ENCODE data around the gene GJC3. TPM values are rescaled to one million over a fixed set of nuclear protein-coding genes. Genes with fewer than 3 reads are reported as not detected.
"Not testable (repeated sequence)": the region's sequence is repeated elsewhere in the genome, so short reads cannot be mapped to it uniquely, and the experiment has no call there.

GJC3 gene
- total RNA-seq, 1 experiment from 2014 or later: not detected

GRCh38 chr7:99938296-99938695 lies 8.9 kb upstream of the GJC3 start:
- H3K4me1 ChIP-seq (ENCODE audit: control insufficient read depth, insufficient read depth, low read length): no peaks in the 10 kb centered on the region
- intact Hi-C loops (cut with micrococcal nuclease; ENCODE audit: unreplicated experiment): no loop called here
- H3K9me3 ChIP-seq (ENCODE audit: control insufficient read depth, insufficient read depth, low read depth, low read length): peaks cover 21% of the 10 kb centered on the region; the same call in 1 of the 2 replicates
- POLR2A ChIA-PET: interaction anchor here (0.6 to 0.7 kb wide), 2 partner anchors 11 to 60 kb away, joined by 3 to 6 read pairs; no protein-coding TSS in a partner anchor
- ATAC-seq (no peak), DNase-seq (ENCODE audit: low read depth, low spot score) (no peak)
- peaks cover 3% of the 10 kb centered on the region for H3K27me3 ChIP-seq (ENCODE audit: control insufficient read depth, insufficient read depth, low read length)
- H3K4me3 ChIP-seq (ENCODE audit: low read depth in 2 of 2, low read length in 2 of 2): no peak overlapping the region
- no TSS peak for BruUV-seq (replicated peaks)
- TF ChIP-seq, protein P1, sequence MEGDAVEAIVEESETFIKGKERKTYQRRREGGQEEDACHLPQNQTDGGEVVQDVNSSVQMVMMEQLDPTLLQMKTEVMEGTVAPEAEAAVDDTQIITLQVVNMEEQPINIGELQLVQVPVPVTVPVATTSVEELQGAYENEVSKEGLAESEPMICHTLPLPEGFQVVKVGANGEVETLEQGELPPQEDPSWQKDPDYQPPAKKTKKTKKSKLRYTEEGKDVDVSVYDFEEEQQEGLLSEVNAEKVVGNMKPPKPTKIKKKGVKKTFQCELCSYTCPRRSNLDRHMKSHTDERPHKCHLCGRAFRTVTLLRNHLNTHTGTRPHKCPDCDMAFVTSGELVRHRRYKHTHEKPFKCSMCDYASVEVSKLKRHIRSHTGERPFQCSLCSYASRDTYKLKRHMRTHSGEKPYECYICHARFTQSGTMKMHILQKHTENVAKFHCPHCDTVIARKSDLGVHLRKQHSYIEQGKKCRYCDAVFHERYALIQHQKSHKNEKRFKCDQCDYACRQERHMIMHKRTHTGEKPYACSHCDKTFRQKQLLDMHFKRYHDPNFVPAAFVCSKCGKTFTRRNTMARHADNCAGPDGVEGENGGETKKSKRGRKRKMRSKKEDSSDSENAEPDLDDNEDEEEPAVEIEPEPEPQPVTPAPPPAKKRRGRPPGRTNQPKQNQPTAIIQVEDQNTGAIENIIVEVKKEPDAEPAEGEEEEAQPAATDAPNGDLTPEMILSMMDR (IDR thresholded peaks at IDR 0.05): no peak
- TF ChIP-seq SIN3A (IDR thresholded peaks at IDR 0.05; ENCODE audit: borderline replicate concordance, insufficient read depth, low read depth, low read length) (no peak), REST (IDR thresholded peaks at IDR 0.05; ENCODE audit: insufficient read depth in 1 of 2, low read depth in 2 of 2, low read length in 1 of 2) (no peak), TCF7L2 (IDR thresholded peaks at IDR 0.05; ENCODE audit: low read depth, low read length) (no peak), POLR2AphosphoS5 (IDR thresholded peaks at IDR 0.05; ENCODE audit: low read depth, low read length) (no peak)
- in situ Hi-C loops (cut with HindIII; ENCODE audit: low pct_unique_long_range_greater_than_20kb, low sequenced_read_pairs): no loop called here
- CTCF ChIA-PET: no interaction called here
- H3K27ac ChIP-seq (ENCODE audit: low read length): no peak overlapping the region
- H3K36me3 ChIP-seq (ENCODE audit: control insufficient read depth, insufficient read depth, low read length): no peaks in the 10 kb centered on the region

DNA sequence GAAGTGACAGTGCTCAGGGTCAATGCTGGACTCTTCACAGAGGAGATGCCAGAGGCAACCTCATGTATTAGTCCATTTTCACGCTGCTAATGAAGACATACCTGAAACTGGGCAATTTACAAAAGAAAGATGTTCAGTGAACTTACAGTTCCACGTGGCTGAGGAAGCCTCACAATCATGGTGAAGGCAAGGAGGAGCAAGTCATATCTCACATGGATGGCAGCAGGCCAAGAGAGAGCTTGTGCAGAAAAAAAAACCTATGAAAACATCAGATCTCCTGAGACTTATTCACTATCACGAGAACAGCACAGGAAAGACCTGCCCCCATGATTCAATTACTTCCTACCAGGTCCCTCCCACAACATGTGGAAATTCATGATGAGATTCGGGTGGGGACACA lies 5.6 kb upstream of the GJC3 start:
- H3K36me3 ChIP-seq (ENCODE audit: control insufficient read depth, insufficient read depth, low read length); POLR2A ChIA-PET; BruUV-seq (replicated peaks); DNase-seq (ENCODE audit: low read depth, low spot score); H3K4me1 ChIP-seq (ENCODE audit: control insufficient read depth, insufficient read depth, low read length); in situ Hi-C loops (cut with HindIII; ENCODE audit: low pct_unique_long_range_greater_than_20kb, low sequenced_read_pairs); H3K27ac ChIP-seq (ENCODE audit: low read length); H3K4me3 ChIP-seq (ENCODE audit: low read depth in 2 of 2, low read length in 2 of 2); ATAC-seq; CTCF ChIA-PET; intact Hi-C loops (cut with micrococcal nuclease; ENCODE audit: unreplicated experiment): not testable (repeated sequence)
- Histone ChIP-seq H3K9me3 (ENCODE audit: control insufficient read depth, insufficient read depth, low read depth, low read length) (peaks cover 17% of the 10 kb centered on the region; the same call in 1 of the 2 replicates), H3K27me3 (ENCODE audit: control insufficient read depth, insufficient read depth, low read length) (peaks cover 18% of the 10 kb centered on the region)

DNA sequence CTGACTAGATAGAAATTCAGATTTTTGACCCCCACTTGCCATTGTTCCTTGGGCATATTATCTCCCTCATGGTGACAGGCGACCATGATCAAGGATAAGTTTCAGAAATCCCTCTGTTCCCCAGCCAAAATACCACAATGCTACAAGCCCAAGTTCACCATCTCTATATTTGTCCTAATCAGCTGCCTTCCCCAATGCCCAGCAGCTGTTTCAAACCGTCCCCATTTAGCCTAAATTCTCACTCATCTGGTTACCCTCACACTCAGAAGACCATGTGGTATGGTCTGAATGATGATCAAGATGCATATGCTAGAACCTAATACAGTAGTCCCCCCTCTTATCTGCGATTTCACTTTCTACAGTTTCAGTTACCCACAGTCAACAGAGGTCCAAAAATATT lies 956 bp upstream of the GJC3 start:
- TF ChIP-seq TCF7L2 (IDR thresholded peaks at IDR 0.05; ENCODE audit: low read depth, low read length): no peak
- TF ChIP-seq SIN3A (IDR thresholded peaks at IDR 0.05; ENCODE audit: borderline replicate concordance, insufficient read depth, low read depth, low read length): no peak
- no peak for TF ChIP-seq POLR2AphosphoS5 (IDR thresholded peaks at IDR 0.05; ENCODE audit: low read depth, low read length)
- no peak for TF ChIP-seq REST (IDR thresholded peaks at IDR 0.05; ENCODE audit: insufficient read depth in 1 of 2, low read depth in 2 of 2, low read length in 1 of 2)
- TF ChIP-seq, protein P1 (IDR thresholded peaks at IDR 0.05): no peak
- ChIA-PET POLR2A (no interaction called here), CTCF (no interaction called here)
- Histone ChIP-seq H3K27ac (ENCODE audit: low read length) (no peak overlapping the region), H3K27me3 (ENCODE audit: control insufficient read depth, insufficient read depth, low read length) (peaks cover 35% of the 10 kb centered on the region), H3K4me3 (ENCODE audit: low read depth in 2 of 2, low read length in 2 of 2) (no peak overlapping the region), H3K9me3 (ENCODE audit: control insufficient read depth, insufficient read depth, low read depth, low read length) (no peaks in the 10 kb centered on the region), H3K36me3 (ENCODE audit: control insufficient read depth, insufficient read depth, low read length) (no peaks in the 10 kb centered on the region), H3K4me1 (ENCODE audit: control insufficient read depth, insufficient read depth, low read length) (no peaks in the 10 kb centered on the region; the same call in 1 of the 2 replicates)
- intact Hi-C loops (cut with micrococcal nuclease; ENCODE audit: unreplicated experiment): no loop called here
- no TSS peak for BruUV-seq (replicated peaks)
- DNase-seq (ENCODE audit: low read depth, low spot score) (no peak), ATAC-seq (no peak)
- in situ Hi-C loops (cut with HindIII; ENCODE audit: low pct_unique_long_range_greater_than_20kb, low sequenced_read_pairs): no loop called here
